ENCODE results near the gene FAM151B.

- TF ChIP-seq CTCF (IDR thresholded peaks at IDR 0.05; ENCODE audit: low read length) (peak; percentile 88), EZH2 (optimal IDR thresholded peaks at IDR 0.05; ENCODE audit: low read depth, low read length) (no peak)
Measured at GRCh38 chr5:80481019-80481893, 6.6 kb upstream of the FAM151B start.

Measured in MM.1S (cell line).